GM13976 (cell line): ENCODE data around the gene GYPA.
"Not testable (repeated sequence)": the region's sequence is repeated elsewhere in the genome, so short reads cannot be mapped to it uniquely, and the experiment has no call there.

ENCODE experiments used
- DNase-seq: peaks from one replicate; pipeline ENCODE4 v3.0.0; 2012; ENCODE audit warnings: low spot score
- CTCF ChIP-seq: IDR thresholded peaks from 2 replicates; pipeline ENCODE4 v1.5.1; 2012; ENCODE audit warnings: borderline replicate concordance, mild to moderate bottlenecking; ENCODE audit not compliant: insufficient read depth; ENCODE audit errors: extremely low read depth, missing control alignments, control extremely low read depth
- in situ Hi-C: fragments of 300-500 bp; cut with MboI; formaldehyde crosslinking; loops from one replicate; pipeline ENCODE4 v1.12.0; 2022; ENCODE audit warnings: low sequenced_read_pairs, mixed read lengths, inconsistent platforms; ENCODE audit not compliant: unreplicated experiment

The GYPA gene

DNA sequence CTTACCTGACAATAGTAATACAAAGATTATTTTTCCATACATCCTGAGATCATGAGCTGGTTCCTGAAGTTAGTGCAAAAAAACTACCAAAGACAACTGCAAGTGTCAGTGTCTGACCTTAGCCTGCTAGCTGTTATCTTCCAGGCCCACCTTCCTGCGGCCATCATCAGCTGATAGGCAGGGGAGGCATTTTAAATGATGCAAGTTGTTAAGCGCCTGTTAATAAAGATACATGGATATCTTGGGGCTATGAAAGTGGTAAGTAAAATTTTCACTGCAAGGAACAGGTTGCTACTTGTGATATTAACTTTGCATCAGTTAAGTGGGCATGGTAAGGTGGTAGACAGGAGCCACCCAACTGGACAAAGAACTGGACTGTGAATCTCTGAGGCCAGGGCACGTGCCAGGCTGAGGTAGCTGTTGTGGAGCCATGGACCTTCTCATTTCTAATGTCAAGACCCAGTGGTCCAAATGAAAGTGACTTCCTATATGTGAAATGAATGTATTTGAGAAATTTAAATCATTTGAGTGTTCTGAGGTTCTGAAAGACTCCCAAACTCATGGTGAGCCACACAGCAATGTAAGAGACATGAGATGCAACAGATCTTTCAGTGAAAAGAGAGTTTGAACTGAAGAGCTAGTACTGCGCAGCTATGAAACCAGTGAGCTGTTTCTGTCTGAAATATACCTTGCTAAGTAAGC lies at the start of gene GYPA:
Gene GYPA, minus strand, starts transcription at position 125 of the 702 bp plus-strand sequence. Its CDS starts 83 bp downstream, at position 42.
- DNase-seq, in situ Hi-C loops: not testable (repeated sequence)

DNA sequence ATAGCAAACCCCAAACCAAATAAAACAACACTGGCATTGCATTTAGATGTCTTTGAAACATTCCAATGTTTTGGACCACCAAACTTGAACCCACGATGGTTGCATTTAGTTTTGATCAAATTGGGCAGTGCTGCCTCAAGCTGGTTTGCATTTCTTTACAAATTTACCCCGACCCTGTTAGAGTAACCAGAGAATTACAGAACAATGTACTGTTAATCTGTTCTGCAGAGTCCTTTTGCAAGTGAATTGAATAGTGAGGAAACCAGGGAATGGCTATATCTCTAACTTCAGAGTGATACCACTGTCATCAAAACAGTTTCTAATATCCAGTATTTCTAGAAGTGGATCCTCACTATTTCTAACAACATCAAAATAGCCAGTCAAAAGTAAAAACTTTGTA lies 49.5 kb upstream of the GYPA start:
- in situ Hi-C loops = loop anchor here (25.0 kb wide), 2 partner anchors 597 to 1397 kb away; no protein-coding TSS in a partner anchor
- no peak for TF ChIP-seq CTCF
- DNase-seq = no peak

- TF ChIP-seq CTCF = no peak
- no peak for DNase-seq
- in situ Hi-C loops = loop anchor here (10.0 to 25.0 kb wide), 3 partner anchors 386 to 1398 kb away; no protein-coding TSS in a partner anchor
Observed at GRCh38 chr4:144189121-144189520, 48.6 kb upstream of the GYPA start.

DNA sequence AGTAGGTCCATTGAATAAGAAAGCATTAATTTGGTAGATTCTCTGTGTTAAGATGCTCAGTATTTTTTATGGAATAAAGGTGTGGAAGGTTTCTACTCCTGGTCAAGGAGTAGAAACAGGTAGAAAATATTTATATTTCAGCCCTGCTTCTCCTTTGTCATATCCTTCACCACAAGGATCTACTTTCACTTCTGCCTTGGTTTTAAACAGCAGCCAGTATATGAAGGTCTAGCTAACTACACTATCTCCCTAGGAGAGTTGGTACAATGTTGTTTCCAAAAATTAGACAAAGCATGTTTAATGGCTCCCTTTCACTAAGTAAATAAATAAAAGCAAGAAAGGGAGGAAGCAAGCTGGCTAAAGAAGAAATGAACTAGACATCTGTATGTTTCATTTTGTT lies 44.6 kb upstream of the GYPA start:
- DNase-seq = no peak
- in situ Hi-C loops = loop anchor here (10.0 to 25.0 kb wide), 3 partner anchors 390 to 1402 kb away; no protein-coding TSS in a partner anchor
- TF ChIP-seq CTCF = no peak

- no peak for TF ChIP-seq CTCF
- in situ Hi-C loops = loop anchor here (10.0 to 25.0 kb wide), 3 partner anchors 392 to 1404 kb away; no protein-coding TSS in a partner anchor
- DNase-seq = no peak
Observed at GRCh38 chr4:144183165-144183564, 42.6 kb upstream of the GYPA start.

GRCh38 chr4:144181391-144181790 lies 40.9 kb upstream of the GYPA start:
- in situ Hi-C loops = loop anchor here (10.0 to 25.0 kb wide), 3 partner anchors 393 to 1406 kb away; no protein-coding TSS in a partner anchor
- DNase-seq = no peak
- TF ChIP-seq CTCF = no peak

DNA sequence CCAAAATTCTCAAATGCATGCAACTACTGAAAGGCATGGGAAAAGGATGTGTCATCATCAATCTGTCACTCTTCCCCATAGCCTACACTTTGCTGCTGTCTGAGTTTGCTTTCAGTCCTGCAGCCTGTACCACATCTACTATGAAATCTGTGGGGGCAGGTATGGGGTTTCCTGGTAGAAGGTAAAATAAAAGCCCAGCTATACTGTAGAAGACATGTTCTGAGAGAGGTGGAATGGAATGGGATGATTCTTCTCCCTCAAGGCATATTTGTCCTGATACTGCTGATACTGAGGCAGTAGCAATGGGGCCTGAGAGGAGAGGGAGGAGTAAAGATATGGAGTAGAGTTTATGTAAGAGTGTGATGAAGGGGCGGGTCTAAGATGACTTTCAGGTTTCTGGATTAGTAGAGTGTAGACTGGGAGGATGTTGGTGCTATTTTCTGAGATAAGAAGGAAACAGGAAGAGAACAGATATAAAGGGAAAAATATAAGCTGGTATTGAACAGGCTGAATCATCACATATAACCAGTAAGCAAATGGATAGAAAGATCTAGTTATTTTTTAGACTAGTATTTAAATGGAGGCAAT lies 38.7 kb upstream of the GYPA start:
- no peak for DNase-seq
- in situ Hi-C loops = loop anchor here (10.0 to 25.0 kb wide), 3 partner anchors 608 to 1408 kb away; no protein-coding TSS in a partner anchor
- TF ChIP-seq CTCF = no peak
